ENCODE results near the gene CLDN8. TPM values are rescaled to one million over a fixed set of nuclear protein-coding genes. Genes with fewer than 3 reads are reported as not detected.

CLDN8 gene
- polyA plus RNA-seq, 1 donor (not counting 4 experiments of a cell fraction or from before 2014, with no cell fraction given): 0.07 TPM

- Histone ChIP-seq H3K4me1 (ENCODE audit: control insufficient read depth, extremely low read depth, insufficient read depth, low read length) (peaks cover 21% of the 10 kb centered on the region), H4K20me1 (ENCODE audit: control insufficient read depth, extremely low read depth, insufficient read depth, low read length) (no peaks in the 10 kb centered on the region), H3K36me3 (ENCODE audit: control insufficient read depth in 2 of 2, extremely low read depth in 1 of 2, insufficient read depth in 2 of 2, low read length in 2 of 2) (no peaks in the 10 kb centered on the region), H3K4me2 (ENCODE audit: control insufficient read depth, extremely low read depth, insufficient read depth, low read depth, low read length) (no peak overlapping the region), H3K27me3 (ENCODE audit: control insufficient read depth, extremely low read depth, insufficient read depth, low read length) (no peaks in the 10 kb centered on the region), H3K9me1 (ENCODE audit: control insufficient read depth, extremely low read depth, insufficient read depth, low read length) (no peaks in the 10 kb centered on the region), H3K27ac (ENCODE audit: control insufficient read depth, insufficient read depth, low read length) (no peak overlapping the region), H3K4me3 (ENCODE audit: control insufficient read depth in 2 of 3, extremely low read depth in 1 of 3, insufficient read depth in 2 of 3, low read depth in 1 of 3, low read length in 3 of 3) (no peak overlapping the region), H3K9ac (ENCODE audit: control insufficient read depth, extremely low read depth, insufficient read depth, low read length) (no peak overlapping the region), H3K9me3 (ENCODE audit: control insufficient read depth, low read depth, low read length) (no peaks in the 10 kb centered on the region), H2AFZ (ENCODE audit: control insufficient read depth, low read length) (no peak overlapping the region), H3K79me2 (ENCODE audit: control insufficient read depth, insufficient read depth, low read length) (no peaks in the 10 kb centered on the region)
- dilution Hi-C loops (cut with MboI; ENCODE audit: extremely low pct_ligation_motif_present, low sequenced_read_pairs): no loop called here
- no peak for TF ChIP-seq EZH2 (IDR thresholded peaks at IDR 0.05; ENCODE audit: low read length)
- DNase-seq (ENCODE audit: low read depth, low spot score) (no peak), FAIRE-seq (no peak)
Measured at GRCh38 chr21:30238168-30238567, 22.3 kb upstream of the CLDN8 start.

- Histone ChIP-seq H2AFZ (ENCODE audit: control insufficient read depth, low read length) (no peak overlapping the region), H3K27me3 (ENCODE audit: control insufficient read depth, extremely low read depth, insufficient read depth, low read length) (no peaks in the 10 kb centered on the region), H3K36me3 (ENCODE audit: control insufficient read depth in 2 of 2, extremely low read depth in 1 of 2, insufficient read depth in 2 of 2, low read length in 2 of 2) (no peaks in the 10 kb centered on the region), H3K4me3 (ENCODE audit: control insufficient read depth in 2 of 3, extremely low read depth in 1 of 3, insufficient read depth in 2 of 3, low read depth in 1 of 3, low read length in 3 of 3) (no peak overlapping the region), H3K9me1 (ENCODE audit: control insufficient read depth, extremely low read depth, insufficient read depth, low read length) (no peaks in the 10 kb centered on the region), H3K4me2 (ENCODE audit: control insufficient read depth, extremely low read depth, insufficient read depth, low read depth, low read length) (peak overlapping the region; percentile 55), H3K9me3 (ENCODE audit: control insufficient read depth, low read depth, low read length) (no peaks in the 10 kb centered on the region), H3K79me2 (ENCODE audit: control insufficient read depth, insufficient read depth, low read length) (no peaks in the 10 kb centered on the region), H3K27ac (ENCODE audit: control insufficient read depth, insufficient read depth, low read length) (peak overlapping the region; percentile 65), H4K20me1 (ENCODE audit: control insufficient read depth, extremely low read depth, insufficient read depth, low read length) (no peaks in the 10 kb centered on the region), H3K9ac (ENCODE audit: control insufficient read depth, extremely low read depth, insufficient read depth, low read length) (no peak overlapping the region), H3K4me1 (ENCODE audit: control insufficient read depth, extremely low read depth, insufficient read depth, low read length) (peaks cover 16% of the 10 kb centered on the region)
- DNase-seq (ENCODE audit: low read depth, low spot score) (peak; percentile 88), FAIRE-seq (peak; percentile 74)
- dilution Hi-C loops (cut with MboI; ENCODE audit: extremely low pct_ligation_motif_present, low sequenced_read_pairs): no loop called here
- no peak for TF ChIP-seq EZH2 (IDR thresholded peaks at IDR 0.05; ENCODE audit: low read length)
- TF ChIP-seq CTCF (optimal IDR thresholded peaks at IDR 0.05 in 1 of 3, IDR thresholded peaks at IDR 0.05 in 1 of 3, conservative IDR thresholded peaks at IDR 0.05 in 1 of 3; ENCODE audit: extremely low read depth in 1 of 3, insufficient read depth in 2 of 3, low read length in 3 of 3): no peak
Measured at GRCh38 chr21:30234643-30235042, 18.7 kb upstream of the CLDN8 start.

DNA sequence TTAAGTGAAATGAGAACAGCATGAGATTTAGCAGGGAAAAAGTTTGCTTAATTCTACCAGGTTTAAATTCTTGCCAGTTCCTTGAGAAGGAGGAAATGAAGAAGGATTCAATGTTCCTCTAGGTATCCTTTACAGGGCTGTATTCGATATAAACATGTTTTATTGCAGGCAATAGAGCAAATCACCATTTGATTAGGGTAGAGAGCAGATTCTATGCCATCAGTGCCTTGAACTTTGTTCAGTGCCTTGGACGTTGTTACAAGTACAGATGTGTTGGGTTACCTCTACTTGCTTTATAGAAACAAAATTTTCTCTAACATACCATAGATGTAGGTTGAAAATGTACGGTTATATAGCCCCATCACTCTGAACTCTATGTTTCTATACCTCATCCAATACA is 18.2 kb upstream of the CLDN8 start:
- Histone ChIP-seq H3K9ac (ENCODE audit: control insufficient read depth, extremely low read depth, insufficient read depth, low read length) (no peak overlapping the region), H3K27me3 (ENCODE audit: control insufficient read depth, extremely low read depth, insufficient read depth, low read length) (no peaks in the 10 kb centered on the region), H3K4me1 (ENCODE audit: control insufficient read depth, extremely low read depth, insufficient read depth, low read length) (peaks cover 16% of the 10 kb centered on the region), H2AFZ (ENCODE audit: control insufficient read depth, low read length) (no peak overlapping the region), H3K4me2 (ENCODE audit: control insufficient read depth, extremely low read depth, insufficient read depth, low read depth, low read length) (no peak overlapping the region), H4K20me1 (ENCODE audit: control insufficient read depth, extremely low read depth, insufficient read depth, low read length) (no peaks in the 10 kb centered on the region), H3K9me1 (ENCODE audit: control insufficient read depth, extremely low read depth, insufficient read depth, low read length) (no peaks in the 10 kb centered on the region), H3K27ac (ENCODE audit: control insufficient read depth, insufficient read depth, low read length) (peak overlapping the region; percentile 65), H3K9me3 (ENCODE audit: control insufficient read depth, low read depth, low read length) (no peaks in the 10 kb centered on the region), H3K36me3 (ENCODE audit: control insufficient read depth in 2 of 2, extremely low read depth in 1 of 2, insufficient read depth in 2 of 2, low read length in 2 of 2) (no peaks in the 10 kb centered on the region), H3K79me2 (ENCODE audit: control insufficient read depth, insufficient read depth, low read length) (no peaks in the 10 kb centered on the region), H3K4me3 (ENCODE audit: control insufficient read depth in 2 of 3, extremely low read depth in 1 of 3, insufficient read depth in 2 of 3, low read depth in 1 of 3, low read length in 3 of 3) (no peak overlapping the region)
- FAIRE-seq (no peak), DNase-seq (ENCODE audit: low read depth, low spot score) (no peak)
- dilution Hi-C loops (cut with MboI; ENCODE audit: extremely low pct_ligation_motif_present, low sequenced_read_pairs): no loop called here
- no peak for TF ChIP-seq CTCF (optimal IDR thresholded peaks at IDR 0.05 in 1 of 3, IDR thresholded peaks at IDR 0.05 in 1 of 3, conservative IDR thresholded peaks at IDR 0.05 in 1 of 3; ENCODE audit: extremely low read depth in 1 of 3, insufficient read depth in 2 of 3, low read length in 3 of 3)
- no peak for TF ChIP-seq EZH2 (IDR thresholded peaks at IDR 0.05; ENCODE audit: low read length)

All from keratinocyte (primary cell).